Thymus (tissue), 11 donors: ENCODE measurements around the gene CCDC60. TPM values are rescaled to one million over a fixed set of nuclear protein-coding genes. Genes with fewer than 3 reads are reported as not detected.
A peak's percentile ranks its signal among the peaks of the same experiment; 100 is the strongest.

Experiments
- DNase-seq, 9 donors: peaks; one replicate each; pipeline ENCODE4 v3.0.0-alpha.2; 2013; ENCODE audit warnings: low spot score in 9 of 9, low read depth in 6 of 9, missing footprints in 1 of 9
- H3K27ac ChIP-seq, 2 donors: one replicate each; pipeline ENCODE4 v1.5.1; 2013; ENCODE audit warnings: control low read depth in 1 of 2, low read depth in 1 of 2, low read length in 1 of 2, mild to moderate bottlenecking in 1 of 2, moderate library complexity in 1 of 2
- H3K27me3 ChIP-seq, 2 donors: one replicate each; pipeline ENCODE4 v1.5.1; 2013; ENCODE audit warnings: low read length in 1 of 2; ENCODE audit not compliant: control insufficient read depth in 2 of 2, insufficient read depth in 1 of 2
- H3K36me3 ChIP-seq, 2 donors: one replicate each; pipeline ENCODE4 v1.5.1; 2013; ENCODE audit warnings: low read length in 1 of 2, mild to moderate bottlenecking in 1 of 2, moderate library complexity in 1 of 2; ENCODE audit not compliant: control insufficient read depth in 2 of 2, insufficient read depth in 2 of 2
- H3K4me1 ChIP-seq, 2 donors: one replicate each; pipeline ENCODE4 v1.5.1; 2013; ENCODE audit warnings: low read length in 2 of 2; ENCODE audit not compliant: control insufficient read depth in 2 of 2, insufficient read depth in 2 of 2
- H3K4me3 ChIP-seq, 2 donors: one replicate each; pipeline ENCODE4 v1.5.1; 2013; ENCODE audit warnings: low read length in 2 of 2, control low read depth in 1 of 2, mild to moderate bottlenecking in 1 of 2
- H3K9me3 ChIP-seq, 2 donors: one replicate each; pipeline ENCODE4 v1.5.1; 2013; ENCODE audit warnings: low read length in 1 of 2, mild to moderate bottlenecking in 1 of 2; ENCODE audit not compliant: control insufficient read depth in 2 of 2, insufficient read depth in 1 of 2
- WGBS: extraction: QIAGEN DNeasy Blood & Tissue Kit; methylation state at CpG from one replicate; pipeline ENCODE4 v1.1.7; 2013; 5-methylcytosine and 5-hydroxymethylcytosine counted together
- polyA plus RNA-seq: library from polyadenylated mRNA; stranded (reverse); fragments of 200-250 nt; gene quantifications from one replicate; pipeline ENCODE4 v1.2.3, GENCODE V29; 2013
- total RNA-seq: library from RNA; stranded (reverse); fragments of 120-200 nt; gene quantifications from one replicate; pipeline ENCODE4 v1.2.4, GENCODE V29; 2013
- donor health status: healthy.

The CCDC60 gene
- total and polyA plus RNA-seq, 2 donors, result 0.37 to 0.52 TPM

DNA sequence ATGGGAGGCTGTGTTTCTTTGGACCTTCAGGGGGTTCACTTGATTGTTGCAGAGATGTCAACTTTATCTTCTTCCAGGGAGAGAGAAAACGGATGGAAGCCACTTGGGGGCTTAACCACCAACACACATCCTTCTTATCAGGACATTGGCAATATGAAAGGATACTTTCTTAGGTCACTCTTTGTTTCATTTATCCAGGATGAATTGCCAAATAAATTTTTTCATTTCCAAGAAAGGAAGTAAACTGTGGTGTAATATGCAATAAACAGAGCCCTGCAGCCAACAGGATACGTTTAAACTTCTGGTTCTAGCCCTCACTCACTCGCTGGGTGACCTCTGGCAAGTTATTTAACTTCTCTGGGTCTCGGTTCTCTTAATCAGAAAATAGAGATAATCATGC is 77.8 kb downstream of the CCDC60 start:
- Histone ChIP-seq H3K27ac (no peak overlapping the region), H3K27me3 (no peaks in the 10 kb centered on the region), H3K4me1 (no peaks in the 10 kb centered on the region), H3K4me3 (no peak overlapping the region), H3K9me3 (no peaks in the 10 kb centered on the region), H3K36me3 (no peaks in the 10 kb centered on the region)
- 68% methylated on average over 4 of the region's 4 CpGs for WGBS
- no peak for DNase-seq

DNA sequence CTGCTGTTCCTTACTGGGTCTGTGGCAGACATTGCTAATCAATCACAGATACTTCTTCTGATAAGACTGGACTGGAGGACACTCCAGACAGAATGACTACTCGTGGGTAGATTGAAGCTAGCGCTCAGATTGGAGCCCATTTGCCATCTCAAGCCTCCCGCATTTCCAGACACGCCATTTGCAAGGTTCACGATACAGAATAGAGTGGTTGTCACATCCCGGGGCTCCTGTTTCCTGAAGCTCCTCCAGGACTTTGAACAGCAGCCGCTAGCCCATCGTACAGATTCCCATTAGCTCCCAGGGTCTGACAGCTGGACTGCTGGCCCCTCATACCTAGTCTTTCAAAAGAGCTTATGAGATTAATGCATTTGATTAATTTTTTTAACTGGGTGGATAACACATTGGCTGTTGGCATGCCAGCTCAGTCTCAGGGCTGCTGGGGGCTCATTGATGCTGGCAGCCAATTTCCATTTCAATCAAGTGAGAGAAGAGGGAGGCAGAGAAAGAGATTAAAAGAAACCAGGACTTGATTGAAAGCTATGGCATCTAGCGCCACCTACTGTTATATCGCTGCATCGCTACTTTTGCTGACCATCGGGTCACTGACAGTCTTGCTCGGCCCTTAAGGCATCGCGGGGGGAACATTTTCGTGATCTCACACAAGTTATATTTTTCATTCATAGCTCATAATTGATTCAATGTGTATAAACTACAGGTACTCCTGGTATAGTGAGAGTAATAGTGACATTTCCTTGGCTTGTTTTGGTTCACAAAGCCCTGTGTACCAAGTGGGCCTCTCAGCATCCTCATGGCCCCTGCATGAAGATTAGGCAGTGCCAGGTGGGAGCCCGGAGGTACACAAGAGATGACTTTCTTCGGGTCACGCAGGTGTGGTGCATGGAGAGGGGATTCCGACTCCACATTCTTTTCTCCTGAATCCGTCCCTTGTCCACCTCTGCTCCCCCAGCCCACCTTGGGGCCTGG is 78.6 kb downstream of the CCDC60 start:
- H3K4me1 ChIP-seq, result no peaks in the 10 kb centered on the region
- H3K4me3 ChIP-seq, result no peak overlapping the region
- peak in 7 of 9 donors; percentile 3 to 40 (median 10) for DNase-seq
- H3K9me3 ChIP-seq, result no peaks in the 10 kb centered on the region
- no peaks in the 10 kb centered on the region for H3K36me3 ChIP-seq
- 46% methylated on average over 21 of the region's 21 CpGs for WGBS
- no peaks in the 10 kb centered on the region for H3K27me3 ChIP-seq
- H3K27ac ChIP-seq, result no peak overlapping the region

DNA sequence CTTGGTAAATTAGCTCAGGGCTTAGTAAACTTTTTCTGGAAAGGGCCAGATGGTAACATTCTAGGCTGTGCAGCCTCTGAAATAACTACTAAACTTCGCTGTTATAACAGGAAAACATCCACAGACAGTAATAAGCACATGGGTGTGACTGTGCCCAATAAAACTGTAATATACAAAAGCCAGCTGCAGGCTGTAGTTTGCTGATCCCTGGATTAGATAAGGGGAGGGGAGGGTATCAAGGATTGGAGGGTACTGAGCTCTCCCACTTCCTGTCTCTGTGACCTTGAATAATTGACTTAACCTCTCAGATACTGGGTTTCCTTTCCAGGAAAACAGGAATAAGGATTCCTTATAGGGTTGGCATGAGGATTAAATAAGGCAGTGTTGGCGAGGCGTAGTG is 81.2 kb downstream of the CCDC60 start:
- no peak for DNase-seq
- WGBS, result 80% methylated on average over 3 of the region's 3 CpGs

DNA sequence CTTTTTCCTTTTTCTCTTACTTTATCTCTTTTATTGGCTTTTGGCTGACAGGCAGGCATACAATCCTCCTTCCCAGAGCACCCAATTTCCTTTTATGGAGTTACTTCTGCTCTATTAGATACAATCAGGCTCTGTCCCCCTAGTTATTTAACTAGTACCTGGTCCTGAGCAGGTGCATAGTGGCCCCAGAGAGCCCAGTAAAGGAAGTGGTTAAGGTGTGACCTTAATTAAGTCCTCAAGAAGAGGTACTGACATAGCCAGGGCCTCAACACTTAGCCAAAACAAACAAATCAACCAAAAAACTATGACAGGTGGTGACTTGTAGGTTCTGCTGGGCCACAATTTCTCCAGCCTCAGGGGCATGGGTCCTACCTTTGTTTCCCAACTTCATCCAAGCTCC is 82.9 kb downstream of the CCDC60 start:
- Histone ChIP-seq H3K9me3 (no peaks in the 10 kb centered on the region), H3K36me3 (no peaks in the 10 kb centered on the region), H3K27ac (no peak overlapping the region), H3K4me3 (no peak overlapping the region), H3K27me3 (no peaks in the 10 kb centered on the region), H3K4me1 (no peaks in the 10 kb centered on the region)
- no peak for DNase-seq

More for the DNA sequence above, 81.2 kb downstream of the CCDC60 start:
- Histone ChIP-seq H3K36me3 (no peaks in the 10 kb centered on the region), H3K4me3 (no peak overlapping the region), H3K27ac (no peak overlapping the region), H3K4me1 (no peaks in the 10 kb centered on the region), H3K9me3 (no peaks in the 10 kb centered on the region), H3K27me3 (no peaks in the 10 kb centered on the region)

DNA sequence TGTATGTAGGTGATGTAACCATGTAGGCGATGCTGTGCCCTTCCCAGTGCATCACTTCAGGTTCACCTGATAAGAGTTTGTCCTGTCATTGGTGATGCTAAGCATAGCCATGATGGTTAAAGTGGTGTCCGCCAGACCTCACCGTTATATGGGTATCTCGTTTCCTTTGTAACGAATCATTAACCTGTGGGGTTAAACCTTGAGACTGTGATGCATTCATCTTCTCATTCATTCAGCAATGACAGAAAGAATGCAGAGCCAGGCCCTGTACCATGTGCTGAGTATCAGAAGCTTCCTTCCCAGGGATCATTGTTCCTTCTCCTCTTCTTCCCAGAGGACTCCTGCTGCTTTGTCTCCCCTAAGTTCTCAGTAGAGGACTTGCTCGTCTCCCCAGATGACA is 84.9 kb downstream of the CCDC60 start:
- H3K4me1 ChIP-seq, result no peaks in the 10 kb centered on the region
- 90% methylated on average over 6 of the region's 6 CpGs for WGBS

DNA sequence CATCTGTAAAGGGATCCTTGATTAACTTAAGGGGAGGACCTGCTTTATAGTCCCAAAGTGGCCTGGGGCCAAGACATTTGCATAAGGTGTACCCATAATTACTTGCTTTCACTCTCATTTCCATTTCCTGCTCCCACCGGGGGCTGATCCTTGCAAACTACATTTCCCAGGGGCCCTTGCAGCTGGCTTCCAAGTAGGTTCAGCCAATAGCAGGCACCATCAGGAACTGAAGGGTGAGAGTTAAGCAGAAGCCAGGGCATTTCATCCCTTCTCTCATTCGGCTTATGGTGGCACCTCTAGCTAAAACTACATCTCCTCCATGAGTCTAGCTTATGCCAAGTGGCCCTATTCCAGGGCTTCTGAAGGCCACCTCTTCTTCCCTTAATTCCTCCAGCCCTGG is 88.8 kb downstream of the CCDC60 start:
- Histone ChIP-seq H3K9me3 (no peaks in the 10 kb centered on the region), H3K4me1 (no peaks in the 10 kb centered on the region), H3K4me3 (no peak overlapping the region), H3K36me3 (no peaks in the 10 kb centered on the region), H3K27ac (no peak overlapping the region), H3K27me3 (no peaks in the 10 kb centered on the region)
- 18% methylated on average over 2 of the region's 2 CpGs for WGBS
- DNase-seq, result peak in 2 of 9 donors; percentile 0 to 8

More for the DNA sequence above, 84.9 kb downstream of the CCDC60 start:
- Histone ChIP-seq H3K27me3 (no peaks in the 10 kb centered on the region), H3K9me3 (no peaks in the 10 kb centered on the region), H3K36me3 (no peaks in the 10 kb centered on the region), H3K27ac (no peak overlapping the region), H3K4me3 (no peak overlapping the region)
- no peak for DNase-seq

DNA sequence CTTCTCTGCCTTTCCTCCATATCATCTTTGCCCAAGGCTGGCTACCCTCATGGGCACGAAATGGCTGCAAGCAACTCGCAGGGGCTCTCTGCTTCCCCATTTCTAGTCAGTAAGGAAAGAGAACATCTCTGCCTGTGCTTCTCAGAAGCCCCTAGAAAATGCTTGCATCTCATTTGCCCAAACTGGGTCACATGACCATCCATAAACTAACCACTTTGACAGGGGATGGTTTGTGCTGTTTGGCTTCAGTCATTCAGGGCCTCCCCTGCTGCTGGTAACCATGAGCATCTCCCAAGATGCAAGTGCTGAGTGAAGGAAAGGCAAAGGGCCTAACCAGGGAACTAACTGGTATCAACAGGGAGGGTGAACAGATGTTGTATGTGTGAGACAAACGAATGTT is 91.1 kb downstream of the CCDC60 start:
- 89% methylated on average over 3 of the region's 3 CpGs for WGBS
- Histone ChIP-seq H3K27ac (no peak overlapping the region), H3K27me3 (no peaks in the 10 kb centered on the region), H3K4me3 (no peak overlapping the region), H3K4me1 (no peaks in the 10 kb centered on the region), H3K36me3 (no peaks in the 10 kb centered on the region), H3K9me3 (no peaks in the 10 kb centered on the region)
- no peak for DNase-seq

DNA sequence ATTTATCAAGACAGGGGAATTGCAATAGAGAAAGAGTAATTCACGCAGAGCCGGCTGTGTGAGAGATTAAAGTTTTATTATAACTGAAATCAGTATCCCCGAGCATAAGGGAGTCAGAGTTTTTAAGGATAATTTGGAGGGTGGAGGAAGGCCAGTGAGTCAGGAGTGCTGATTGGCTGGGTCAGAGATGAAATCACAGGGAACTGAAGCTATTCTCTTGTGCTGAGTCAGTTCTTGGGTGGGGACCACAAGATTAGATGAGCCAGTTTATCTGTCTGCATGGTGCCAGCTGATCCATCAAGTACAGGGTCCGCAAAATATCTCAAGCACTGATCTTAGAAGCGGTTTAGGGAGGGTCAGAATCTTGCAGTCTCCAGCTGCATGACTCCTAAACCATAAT is 96.6 kb downstream of the CCDC60 start:
- Histone ChIP-seq H3K36me3 (no peaks in the 10 kb centered on the region), H3K4me3 (no peak overlapping the region), H3K4me1 (no peaks in the 10 kb centered on the region), H3K27me3 (no peaks in the 10 kb centered on the region), H3K27ac (no peak overlapping the region), H3K9me3 (no peaks in the 10 kb centered on the region)
- no peak for DNase-seq
- WGBS, result 96% methylated on average over 5 of the region's 5 CpGs

DNA sequence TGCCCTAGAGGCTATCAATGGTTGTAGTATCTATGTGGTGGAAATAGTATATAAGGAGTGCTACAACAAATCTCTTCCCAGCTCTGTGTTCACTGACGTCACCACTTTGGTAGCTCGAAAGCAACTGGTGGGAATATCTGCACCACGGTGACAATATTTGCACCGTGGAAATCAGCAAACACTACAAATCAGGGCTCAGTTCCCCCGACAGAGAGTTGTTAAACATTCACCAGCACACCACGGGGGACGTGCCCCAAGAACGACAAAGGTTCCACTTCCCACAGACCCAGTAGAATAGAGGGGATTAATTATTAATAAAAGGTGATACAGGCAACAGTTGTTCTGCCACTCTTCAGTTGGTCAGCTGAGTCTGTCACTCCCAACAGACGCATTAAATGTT is 98.4 kb downstream of the CCDC60 start:
- H3K27ac ChIP-seq, result no peak overlapping the region
- no peaks in the 10 kb centered on the region for H3K4me1 ChIP-seq
- H3K9me3 ChIP-seq, result no peaks in the 10 kb centered on the region
- no peaks in the 10 kb centered on the region for H3K36me3 ChIP-seq
- no peaks in the 10 kb centered on the region for H3K27me3 ChIP-seq
- 92% methylated on average over 9 of the region's 9 CpGs for WGBS
- H3K4me3 ChIP-seq, result no peak overlapping the region
- DNase-seq, result no peak
